ENCODE measurements around the gene MYO1A.

MYO1A gene

GRCh38 chr12:57049890-57050289 lies at the start of gene MYO1A:
MYO1A (minus strand) TSS chr12:57050129; CDS start chr12:57048323, 1,806 bp downstream.
- no peak for DNase-seq (ENCODE audit: low read depth)

DNA sequence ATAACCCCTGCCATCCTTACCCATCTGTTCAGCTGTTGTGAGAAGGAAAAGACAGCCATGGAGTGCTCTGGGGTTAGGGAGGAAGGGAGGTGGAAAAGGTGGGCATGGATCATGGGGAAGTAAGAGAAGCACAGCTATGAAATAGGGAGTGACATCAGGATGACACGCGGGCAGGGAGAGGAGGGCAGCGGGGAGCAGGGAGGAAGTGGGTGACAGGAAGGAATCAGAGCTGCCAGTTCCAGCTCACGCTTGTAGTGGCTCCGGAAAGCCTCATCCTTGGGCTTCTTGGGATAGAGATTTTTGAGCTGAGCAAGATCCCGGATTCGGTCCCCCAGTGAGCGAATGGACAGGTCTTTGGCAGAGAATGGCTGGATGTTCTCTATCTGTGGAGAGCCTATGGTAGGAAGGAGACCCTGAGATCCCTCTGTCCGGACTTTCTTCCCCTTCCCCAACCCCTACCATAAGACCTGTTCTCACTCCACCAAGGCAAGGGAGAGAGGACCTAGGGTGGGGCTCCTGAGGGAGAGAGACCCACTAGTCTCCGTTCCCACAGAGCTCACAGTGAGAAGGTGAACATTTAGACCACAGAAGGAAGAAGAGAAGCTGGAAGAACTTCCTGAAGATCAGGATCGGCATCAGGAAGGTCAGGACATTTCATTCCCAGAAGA lies 49.3 kb upstream of the MYO1A start:
- DNase-seq (ENCODE audit: low read depth) = no peak

GRCh38 chr12:57098546-57098945 lies 48.6 kb upstream of the MYO1A start:
- DNase-seq (ENCODE audit: low read depth) = no peak

GRCh38 chr12:57097554-57097835 lies 47.6 kb upstream of the MYO1A start:
- DNase-seq (ENCODE audit: low read depth) = no peak

GRCh38 chr12:57096748-57097553 lies 47.0 kb upstream of the MYO1A start:
- DNase-seq (ENCODE audit: low read depth) = no peak

- DNase-seq (ENCODE audit: low read depth) = no peak
Measured at GRCh38 chr12:57096099-57096572, 46.2 kb upstream of the MYO1A start.

DNA sequence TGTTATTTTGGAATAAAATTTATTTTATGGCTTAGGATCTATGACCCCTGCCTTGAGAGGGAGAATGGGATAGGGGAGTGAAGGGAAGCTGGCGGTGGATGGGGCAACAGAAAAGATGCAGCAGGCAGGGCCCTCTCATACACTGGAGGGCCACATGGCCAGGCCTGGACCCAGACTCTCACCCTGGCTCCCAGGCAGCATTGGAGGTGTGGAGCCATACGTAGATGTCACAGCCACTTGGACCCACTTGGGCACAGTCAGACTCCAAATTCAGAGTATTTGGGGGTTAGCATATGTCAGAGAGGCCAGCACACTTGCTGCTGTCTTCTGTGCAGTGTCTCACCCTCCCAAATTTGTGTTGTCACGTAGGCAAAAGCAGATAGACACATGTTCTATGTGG lies 45.5 kb upstream of the MYO1A start:
- no peak for DNase-seq (ENCODE audit: low read depth)

GRCh38 chr12:57094208-57095160 lies 44.6 kb upstream of the MYO1A start:
- DNase-seq (ENCODE audit: low read depth) = no peak

DNA sequence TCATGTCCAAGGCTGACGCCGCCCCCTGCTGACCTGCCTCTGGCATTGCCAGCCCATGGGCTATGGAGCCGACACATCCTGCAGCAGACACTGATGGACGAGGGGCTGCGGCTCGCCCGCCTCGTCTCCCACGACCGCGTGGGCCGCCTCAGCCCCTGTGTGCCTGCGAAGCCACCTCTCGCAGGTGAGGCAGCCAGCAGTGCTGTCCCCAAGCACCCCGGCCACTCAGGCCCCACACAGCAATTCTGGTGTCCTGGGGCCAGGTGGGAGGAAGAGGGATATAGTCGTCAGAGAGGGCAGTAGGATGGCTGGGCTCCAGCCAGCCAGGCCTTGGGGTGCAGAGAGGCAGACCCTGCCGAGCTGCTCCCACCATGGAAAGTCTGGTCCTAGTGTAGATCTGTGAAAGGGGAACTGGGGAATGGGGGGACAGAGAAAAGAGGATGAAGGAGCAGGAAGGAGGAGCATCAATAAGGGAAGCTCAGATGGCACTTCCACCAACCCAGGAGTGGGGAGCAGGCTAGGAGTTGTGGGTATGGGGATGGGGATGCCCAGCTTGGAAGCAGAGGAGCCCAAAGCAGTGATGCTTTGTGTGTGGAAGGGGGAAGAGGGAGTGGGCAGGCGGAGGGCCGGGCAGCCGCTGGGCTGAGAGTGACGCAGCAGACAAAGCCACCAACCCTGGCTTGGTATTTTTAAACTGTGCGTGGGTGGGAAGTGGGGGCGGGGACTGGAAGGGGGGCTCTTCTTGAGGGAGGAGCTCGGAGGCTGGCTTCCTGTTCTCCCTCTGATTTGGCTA lies 43.7 kb upstream of the MYO1A start:
- DNase-seq (ENCODE audit: low read depth) = peak; percentile 28

DNA sequence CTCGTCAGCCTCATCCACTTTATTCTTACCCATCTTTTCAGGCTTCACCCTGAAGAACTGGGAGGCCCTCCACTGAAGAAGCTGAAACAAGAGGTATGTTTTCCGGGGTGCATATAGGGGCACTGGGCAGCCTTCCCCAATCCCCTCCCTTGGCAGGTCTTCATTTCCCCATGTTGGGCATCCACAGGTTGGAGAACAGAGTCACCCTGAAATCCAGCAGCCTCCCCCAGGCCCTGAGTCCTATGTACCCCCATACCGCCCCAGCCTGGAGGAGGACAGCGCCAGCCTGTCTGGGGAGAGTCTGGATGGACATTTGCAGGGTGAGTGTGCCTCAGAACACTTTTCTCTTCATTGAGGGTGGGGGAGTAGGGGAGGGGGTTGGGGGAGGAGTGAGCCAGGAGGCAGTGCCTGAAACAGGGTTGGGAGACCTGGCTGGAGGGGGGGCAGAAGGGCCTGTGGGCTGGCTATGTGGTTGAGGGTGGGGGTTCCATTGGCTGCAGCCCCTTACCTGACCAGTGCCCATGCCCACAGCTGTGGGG lies 43.0 kb upstream of the MYO1A start:
- no peak for DNase-seq (ENCODE audit: low read depth)

- no peak for DNase-seq (ENCODE audit: low read depth)
Measured at GRCh38 chr12:57092529-57092862, 42.6 kb upstream of the MYO1A start.

DNA sequence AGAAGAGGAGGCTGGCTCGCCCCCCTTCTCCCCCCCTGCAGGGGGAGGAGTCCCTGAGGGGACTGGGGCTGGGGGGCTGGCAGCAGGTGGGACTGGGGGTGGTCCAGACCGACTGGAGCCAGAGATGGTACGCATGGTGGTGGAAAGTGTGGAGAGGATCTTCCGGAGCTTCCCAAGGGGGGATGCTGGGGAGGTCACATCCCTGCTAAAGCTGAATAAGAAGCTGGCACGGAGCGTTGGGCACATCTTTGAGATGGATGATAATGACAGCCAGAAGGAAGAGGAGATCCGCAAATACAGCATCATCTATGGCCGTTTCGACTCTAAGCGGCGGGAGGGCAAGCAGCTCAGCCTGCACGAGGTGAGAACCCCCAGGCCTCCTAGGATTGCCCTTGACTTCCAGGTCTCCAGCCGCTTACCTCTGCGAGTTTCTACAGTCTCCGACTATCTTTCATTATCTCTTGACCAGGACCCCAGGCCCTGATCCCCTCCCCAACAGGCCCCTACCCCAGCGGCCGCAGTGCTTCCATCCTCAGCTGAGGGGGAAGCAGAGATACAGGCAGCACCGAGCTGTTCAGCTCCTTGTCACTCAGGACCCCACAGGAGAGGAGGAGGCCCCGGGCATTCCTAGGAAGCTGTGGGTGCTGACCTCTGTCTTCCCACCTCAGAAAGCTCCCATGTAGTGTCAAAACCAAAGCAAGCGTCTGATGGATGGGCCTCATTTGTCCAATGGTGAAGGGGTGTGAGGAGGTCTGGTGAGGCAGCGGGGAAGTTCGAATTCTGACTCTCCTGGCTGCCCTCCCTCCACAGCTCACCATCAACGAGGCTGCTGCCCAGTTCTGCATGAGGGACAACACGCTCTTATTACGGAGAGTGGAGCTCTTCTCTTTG lies 42.0 kb upstream of the MYO1A start:
- no peak for DNase-seq (ENCODE audit: low read depth)

GRCh38 chr12:57090924-57091637 lies 41.2 kb upstream of the MYO1A start:
- DNase-seq (ENCODE audit: low read depth) = no peak

- DNase-seq (ENCODE audit: low read depth) = no peak
Measured at GRCh38 chr12:57090490-57090889, 40.6 kb upstream of the MYO1A start.

GRCh38 chr12:57089271-57090245 lies 39.6 kb upstream of the MYO1A start:
- DNase-seq (ENCODE audit: low read depth) = no peak

DNA sequence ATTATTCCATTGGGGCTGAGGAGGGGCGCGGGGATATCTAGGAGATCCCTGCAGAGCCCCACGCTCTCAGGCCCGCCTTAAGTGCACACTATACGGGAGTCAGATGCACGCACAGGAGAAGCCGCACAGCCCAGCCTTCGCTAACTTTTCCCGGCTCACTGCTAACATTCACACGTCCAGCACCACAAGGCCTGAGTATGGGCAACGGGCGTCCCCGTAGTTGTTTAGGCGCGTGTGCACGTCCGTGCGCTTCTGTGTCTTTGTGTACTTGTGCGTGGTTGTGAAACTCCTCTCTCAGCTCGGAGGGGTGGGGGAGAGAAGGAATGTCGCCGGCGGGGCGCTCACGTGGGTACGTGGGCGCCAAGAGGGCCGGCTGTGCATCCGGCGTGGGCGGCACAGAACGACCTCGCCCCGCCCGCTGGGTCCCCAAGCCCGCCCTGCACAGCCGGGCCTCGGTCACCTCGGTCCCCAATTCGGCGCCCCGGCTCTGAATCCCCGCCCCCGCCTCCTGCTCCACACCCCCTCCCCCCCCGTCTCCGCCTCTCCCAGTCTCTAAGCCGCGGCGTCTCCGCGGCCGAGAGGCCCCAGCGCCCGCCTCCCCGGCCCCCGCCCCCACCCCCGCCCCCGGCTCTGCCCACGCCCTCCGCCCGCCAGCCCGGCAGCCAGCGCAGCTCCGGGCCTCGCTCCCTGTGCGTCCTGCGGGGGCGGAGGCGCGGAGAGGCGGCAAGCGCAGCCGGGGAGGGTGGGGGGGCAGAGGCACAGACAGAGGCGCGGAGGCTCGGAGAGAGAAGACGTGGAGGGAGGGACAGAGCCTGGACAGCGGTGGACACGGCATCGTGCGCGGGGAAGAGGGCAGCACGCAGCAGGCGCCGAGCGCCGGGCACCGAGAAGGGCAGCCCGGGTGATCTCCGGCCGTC lies 38.7 kb upstream of the MYO1A start, which contains the start of gene NAB2:
Gene NAB2 (plus strand): TSS at position 761 of the 917 bp plus-strand sequence. CDS start 158 bp downstream, outside the sequence.
- DNase-seq (ENCODE audit: low read depth) = peak; percentile 93

DNA sequence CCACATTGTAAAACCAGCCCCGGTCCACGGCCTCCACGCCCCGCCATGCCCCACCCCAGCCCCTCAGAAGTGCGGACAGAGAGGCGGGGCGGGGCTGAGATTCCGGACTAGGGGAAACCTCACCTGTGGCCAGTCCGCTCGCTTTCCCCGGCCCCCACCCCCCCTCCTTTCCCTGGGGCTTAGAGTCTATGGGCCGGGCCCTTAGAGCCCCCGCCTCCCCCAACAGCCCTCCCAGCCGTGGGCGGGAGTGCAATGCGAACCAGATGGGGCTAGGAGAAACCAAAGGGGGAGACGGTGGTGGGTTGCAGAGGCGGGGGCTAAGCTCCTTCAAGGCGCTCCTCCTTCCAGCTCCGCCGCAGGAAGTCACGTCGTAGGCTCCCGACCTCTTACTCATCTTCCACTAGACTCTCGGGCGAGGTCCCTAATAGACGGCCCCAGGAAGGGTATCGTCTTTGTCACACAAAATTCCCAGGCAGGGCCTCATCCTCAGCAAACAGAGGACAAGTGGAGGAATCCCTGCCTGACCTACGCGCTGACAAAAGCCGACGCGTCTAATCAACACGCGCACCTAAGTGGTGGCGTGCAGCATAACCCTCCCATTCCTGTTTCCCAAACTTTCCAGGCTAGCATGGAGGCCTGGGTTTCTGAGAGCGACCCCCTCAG lies 37.9 kb upstream of the MYO1A start:
- DNase-seq (ENCODE audit: low read depth) = peak; percentile 81

All from T-helper 22 cell (primary cell).